ENCODE measurements around the gene ATP8B1. TPM values are rescaled to one million over a fixed set of nuclear protein-coding genes. Genes with fewer than 3 reads are reported as not detected.

The ATP8B1 gene
- total RNA-seq, 2 donors from 2014 or later = 263 to 359 TPM

DNA sequence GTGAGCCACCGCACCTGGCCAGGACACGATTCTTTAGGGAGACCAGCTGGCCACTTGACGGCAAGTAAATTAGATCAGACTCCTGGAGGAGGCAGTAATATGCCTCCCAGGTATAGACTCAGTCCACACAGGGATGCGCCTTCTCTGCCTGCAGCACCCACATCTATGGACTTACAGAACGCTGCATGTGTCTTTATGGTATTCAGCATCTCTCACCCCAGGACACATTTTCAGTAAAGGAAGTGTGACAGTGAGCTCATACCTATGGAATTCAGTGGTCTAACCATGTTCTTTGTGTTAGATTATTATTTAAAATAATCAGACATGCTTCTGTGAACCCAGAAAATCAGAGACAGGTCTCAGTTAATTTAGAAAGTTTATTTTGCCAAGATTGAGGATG lies 175.6 kb downstream of the ATP8B1 start:
- no peak for DNase-seq
- H3K27me3 ChIP-seq = no peaks in the 10 kb centered on the region
- no peak overlapping the region for H3K4me3 ChIP-seq
- no peaks in the 10 kb centered on the region for H3K9me3 ChIP-seq
- H3K9ac ChIP-seq (ENCODE audit: low read depth in 2 of 2, low read length in 2 of 2) = no peak overlapping the region
- TF ChIP-seq CTCF (IDR thresholded peaks at IDR 0.05) = no peak
- intact Hi-C loops (cut with DNase I) = no loop called here
- H3K27ac ChIP-seq = no peak overlapping the region
- no peaks in the 10 kb centered on the region for H3K36me3 ChIP-seq
- no peaks in the 10 kb centered on the region for H3K4me1 ChIP-seq

GRCh38 chr18:57624988-57625387 lies 178.1 kb downstream of the ATP8B1 start:
- intact Hi-C loops (cut with DNase I) = no loop called here
- TF ChIP-seq CTCF (IDR thresholded peaks at IDR 0.05) = no peak
- H3K27me3 ChIP-seq = no peaks in the 10 kb centered on the region
- H3K36me3 ChIP-seq = no peaks in the 10 kb centered on the region
- peaks cover 6% of the 10 kb centered on the region for H3K4me1 ChIP-seq
- H3K9ac ChIP-seq (ENCODE audit: low read depth in 2 of 2, low read length in 2 of 2) = no peak overlapping the region
- H3K27ac ChIP-seq = no peak overlapping the region
- H3K4me3 ChIP-seq = no peak overlapping the region
- H3K9me3 ChIP-seq = no peaks in the 10 kb centered on the region
- no peak for DNase-seq

GRCh38 chr18:57621246-57621604 lies 181.9 kb downstream of the ATP8B1 start:
- Histone ChIP-seq H3K27me3 (no peaks in the 10 kb centered on the region), H3K9ac (ENCODE audit: low read depth in 2 of 2, low read length in 2 of 2) (peak overlapping the region; percentile 87 to 92), H3K36me3 (no peaks in the 10 kb centered on the region), H3K9me3 (no peaks in the 10 kb centered on the region), H3K4me3 (peak overlapping the region; percentile 82), H3K27ac (peak overlapping the region; percentile 91), H3K4me1 (peaks cover 9% of the 10 kb centered on the region)
- DNase-seq = no peak
- intact Hi-C loops (cut with DNase I) = no loop called here
- no peak for TF ChIP-seq CTCF (IDR thresholded peaks at IDR 0.05)

DNA sequence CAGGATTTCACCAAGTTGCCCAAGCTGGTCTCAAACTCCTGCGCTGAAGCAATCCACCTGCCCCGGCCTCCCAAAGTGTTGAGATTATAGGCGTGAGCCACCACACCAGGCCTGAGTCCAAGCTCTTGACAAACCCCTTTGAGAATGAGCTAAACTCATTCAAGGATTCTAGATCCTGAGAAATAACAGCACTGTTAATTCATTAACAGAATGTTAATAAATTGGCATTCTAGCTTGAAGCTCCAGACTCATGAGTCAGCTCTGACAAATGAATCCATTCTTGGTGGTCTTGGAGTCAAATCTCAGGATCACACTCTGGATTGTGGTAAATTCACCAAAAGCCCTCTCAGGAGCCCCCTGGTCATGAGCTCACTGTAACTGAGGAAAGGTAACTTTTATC lies 183.2 kb downstream of the ATP8B1 start:
- DNase-seq = no peak
- Histone ChIP-seq H3K4me3 (no peak overlapping the region), H3K4me1 (peaks cover 9% of the 10 kb centered on the region), H3K36me3 (peaks cover 7% of the 10 kb centered on the region), H3K9ac (ENCODE audit: low read depth in 2 of 2, low read length in 2 of 2) (no peak overlapping the region), H3K27me3 (no peaks in the 10 kb centered on the region), H3K9me3 (no peaks in the 10 kb centered on the region), H3K27ac (no peak overlapping the region)
- intact Hi-C loops (cut with DNase I) = no loop called here
- no peak for TF ChIP-seq CTCF (IDR thresholded peaks at IDR 0.05)

- no peak for DNase-seq
- intact Hi-C loops (cut with DNase I) = no loop called here
- Histone ChIP-seq H3K4me3 (no peak overlapping the region), H3K4me1 (peaks cover 9% of the 10 kb centered on the region), H3K9me3 (no peaks in the 10 kb centered on the region), H3K36me3 (peaks cover 12% of the 10 kb centered on the region), H3K9ac (ENCODE audit: low read depth in 2 of 2, low read length in 2 of 2) (no peak overlapping the region), H3K27me3 (no peaks in the 10 kb centered on the region), H3K27ac (no peak overlapping the region)
- TF ChIP-seq CTCF (IDR thresholded peaks at IDR 0.05) = no peak
These were observed 184.2 kb downstream of the ATP8B1 start for GRCh38 chr18:57618910-57619309.

GRCh38 chr18:57603871-57604270 lies 199.2 kb downstream of the ATP8B1 start:
- no peak for TF ChIP-seq CTCF (IDR thresholded peaks at IDR 0.05)
- intact Hi-C loops (cut with DNase I) = no loop called here
- Histone ChIP-seq H3K4me3 (no peak overlapping the region), H3K27me3 (no peaks in the 10 kb centered on the region), H3K27ac (no peak overlapping the region), H3K4me1 (no peaks in the 10 kb centered on the region), H3K9ac (ENCODE audit: low read depth in 2 of 2, low read length in 2 of 2) (no peak overlapping the region), H3K9me3 (no peaks in the 10 kb centered on the region), H3K36me3 (peaks cover 31% of the 10 kb centered on the region)
- DNase-seq = no peak

Data from colonic mucosa (tissue), 4 donors.